ENCODE results near the gene MYADM.
A peak's percentile ranks its signal among the peaks of the same experiment; 100 is the strongest.

The MYADM gene

GRCh38 chr19:53881482-53882390 is 14.1 kb downstream of the MYADM start, which contains the start of gene PRKCG:
Gene PRKCG (plus strand): TSS chr19:53882197. CDS start chr19:53882495, 298 bp downstream.
- Histone ChIP-seq H3K36me3 (ENCODE audit: control insufficient read depth, insufficient read depth, low read length) (no peaks in the 10 kb centered on the region), H3K4me3 (replicated peaks; ENCODE audit: low read depth, low read length) (peak within 1 kb of the TSS; percentile 30), H3K27me3 (replicated peaks; ENCODE audit: control insufficient read depth, insufficient read depth, low read length) (no peaks in the 10 kb centered on the region; the same call in none of the 2 replicates)
- peak; percentile 56 for DNase-seq (ENCODE audit: extremely low read depth, insufficient read length)
- TF ChIP-seq CTCF (IDR thresholded peaks at IDR 0.05; ENCODE audit: insufficient read depth, low read length, poor library complexity, severe bottlenecking), result peak; percentile 40

- no peak for TF ChIP-seq CTCF (IDR thresholded peaks at IDR 0.05; ENCODE audit: insufficient read depth, low read length, poor library complexity, severe bottlenecking)
- H3K4me3 ChIP-seq (replicated peaks; ENCODE audit: low read depth, low read length), result no peak overlapping the region
Measured at GRCh38 chr19:53882391-53883050, 14.8 kb downstream of the MYADM start.

GRCh38 chr19:53883231-53883661 is 15.6 kb downstream of the MYADM start:
- Histone ChIP-seq H3K27me3 (replicated peaks; ENCODE audit: control insufficient read depth, insufficient read depth, low read length) (no peaks in the 10 kb centered on the region; the same call in none of the 2 replicates), H3K4me3 (replicated peaks; ENCODE audit: low read depth, low read length) (no peak overlapping the region), H3K36me3 (ENCODE audit: control insufficient read depth, insufficient read depth, low read length) (no peaks in the 10 kb centered on the region)
- no peak for DNase-seq (ENCODE audit: extremely low read depth, insufficient read length)
- no peak for TF ChIP-seq CTCF (IDR thresholded peaks at IDR 0.05; ENCODE audit: insufficient read depth, low read length, poor library complexity, severe bottlenecking)

More at GRCh38 chr19:53882391-53883050, 14.8 kb downstream of the MYADM start:
- Histone ChIP-seq H3K36me3 (ENCODE audit: control insufficient read depth, insufficient read depth, low read length) (no peaks in the 10 kb centered on the region), H3K27me3 (replicated peaks; ENCODE audit: control insufficient read depth, insufficient read depth, low read length) (no peaks in the 10 kb centered on the region; the same call in none of the 2 replicates)
- DNase-seq (ENCODE audit: extremely low read depth, insufficient read length), result no peak

- no peak overlapping the region for H3K4me3 ChIP-seq (replicated peaks; ENCODE audit: low read depth, low read length)
- no peak for TF ChIP-seq CTCF (IDR thresholded peaks at IDR 0.05; ENCODE audit: insufficient read depth, low read length, poor library complexity, severe bottlenecking)
- no peaks in the 10 kb centered on the region; the same call in none of the 2 replicates for H3K27me3 ChIP-seq (replicated peaks; ENCODE audit: control insufficient read depth, insufficient read depth, low read length)
- no peaks in the 10 kb centered on the region for H3K36me3 ChIP-seq (ENCODE audit: control insufficient read depth, insufficient read depth, low read length)
- DNase-seq (ENCODE audit: extremely low read depth, insufficient read length), result no peak
Measured at GRCh38 chr19:53883741-53884140, 16.1 kb downstream of the MYADM start.

GRCh38 chr19:53884256-53884655 is 16.6 kb downstream of the MYADM start:
- Histone ChIP-seq H3K4me3 (replicated peaks; ENCODE audit: low read depth, low read length) (no peak overlapping the region), H3K27me3 (replicated peaks; ENCODE audit: control insufficient read depth, insufficient read depth, low read length) (no peaks in the 10 kb centered on the region; the same call in none of the 2 replicates)

More at GRCh38 chr19:53884256-53884655, 16.6 kb downstream of the MYADM start:
- DNase-seq (ENCODE audit: extremely low read depth, insufficient read length), result no peak
- no peak for TF ChIP-seq CTCF (IDR thresholded peaks at IDR 0.05; ENCODE audit: insufficient read depth, low read length, poor library complexity, severe bottlenecking)
- no peaks in the 10 kb centered on the region for H3K36me3 ChIP-seq (ENCODE audit: control insufficient read depth, insufficient read depth, low read length)

Data from GM06990 (cell line).